Measurements from ENCODE around the gene ZG16.

The ZG16 gene

GRCh38 chr16:29763326-29763725, 14.7 kb upstream of the ZG16 start:
- H3K27ac ChIP-seq (ENCODE audit: low read depth, low read length, poor library complexity, severe bottlenecking), result no peak overlapping the region

GRCh38 chr16:29765167-29766032, 12.7 kb upstream of the ZG16 start:
- H3K9ac ChIP-seq (ENCODE audit: low read length), result no peak overlapping the region
- no peaks in the 10 kb centered on the region for H3K4me1 ChIP-seq (ENCODE audit: insufficient read depth, low read length, severe bottlenecking)
- H3K9me3 ChIP-seq (ENCODE audit: low read length), result no peaks in the 10 kb centered on the region
- no peaks in the 10 kb centered on the region for H3K9me2 ChIP-seq (ENCODE audit: low read depth, low read length)
- H3F3A ChIP-seq (ENCODE audit: insufficient read depth, low read length), result no peaks in the 10 kb centered on the region
- H3K79me2 ChIP-seq (ENCODE audit: insufficient read depth, low read length), result no peaks in the 10 kb centered on the region
- H3K4me2 ChIP-seq (ENCODE audit: low read length), result no peak overlapping the region
- H3K27ac ChIP-seq (ENCODE audit: low read depth, low read length, poor library complexity, severe bottlenecking), result no peak overlapping the region
- no peak overlapping the region for H3K4me3 ChIP-seq (ENCODE audit: low read depth, low read length, poor library complexity, severe bottlenecking)
- no peak overlapping the region for H2AFZ ChIP-seq (ENCODE audit: low read length)
- H4K20me1 ChIP-seq (ENCODE audit: insufficient read depth, low read length), result no peaks in the 10 kb centered on the region
- H3K27me3 ChIP-seq (ENCODE audit: insufficient read depth, low read length), result no peaks in the 10 kb centered on the region
- no peak for TF ChIP-seq CTCF (IDR thresholded peaks at IDR 0.05; ENCODE audit: low read length)
- no peak for TF ChIP-seq EZH2 (IDR thresholded peaks at IDR 0.05; ENCODE audit: borderline replicate concordance, low read length)
- no peaks in the 10 kb centered on the region for H3K36me3 ChIP-seq (ENCODE audit: insufficient read depth, low read length)

More at GRCh38 chr16:29763326-29763725, 14.7 kb upstream of the ZG16 start:
- H3K9ac ChIP-seq (ENCODE audit: low read length), result no peak overlapping the region
- TF ChIP-seq EZH2 (IDR thresholded peaks at IDR 0.05; ENCODE audit: borderline replicate concordance, low read length) (no peak), CTCF (IDR thresholded peaks at IDR 0.05; ENCODE audit: low read length) (no peak)
- H3K36me3 ChIP-seq (ENCODE audit: insufficient read depth, low read length), result no peaks in the 10 kb centered on the region
- no peak overlapping the region for H3K4me2 ChIP-seq (ENCODE audit: low read length)
- no peaks in the 10 kb centered on the region for H3F3A ChIP-seq (ENCODE audit: insufficient read depth, low read length)
- H4K20me1 ChIP-seq (ENCODE audit: insufficient read depth, low read length), result no peaks in the 10 kb centered on the region
- no peaks in the 10 kb centered on the region for H3K9me3 ChIP-seq (ENCODE audit: low read length)
- H3K27me3 ChIP-seq (ENCODE audit: insufficient read depth, low read length), result no peaks in the 10 kb centered on the region
- no peak overlapping the region for H2AFZ ChIP-seq (ENCODE audit: low read length)
- H3K9me2 ChIP-seq (ENCODE audit: low read depth, low read length), result no peaks in the 10 kb centered on the region
- H3K4me1 ChIP-seq (ENCODE audit: insufficient read depth, low read length, severe bottlenecking), result no peaks in the 10 kb centered on the region
- no peak overlapping the region for H3K4me3 ChIP-seq (ENCODE audit: low read depth, low read length, poor library complexity, severe bottlenecking)
- no peaks in the 10 kb centered on the region for H3K79me2 ChIP-seq (ENCODE audit: insufficient read depth, low read length)

GRCh38 chr16:29766571-29766970, 11.5 kb upstream of the ZG16 start:
- no peak overlapping the region for H2AFZ ChIP-seq (ENCODE audit: low read length)
- H3K9me2 ChIP-seq (ENCODE audit: low read depth, low read length), result no peaks in the 10 kb centered on the region
- no peaks in the 10 kb centered on the region for H3F3A ChIP-seq (ENCODE audit: insufficient read depth, low read length)
- H3K36me3 ChIP-seq (ENCODE audit: insufficient read depth, low read length), result no peaks in the 10 kb centered on the region
- no peaks in the 10 kb centered on the region for H3K9me3 ChIP-seq (ENCODE audit: low read length)
- TF ChIP-seq CTCF (IDR thresholded peaks at IDR 0.05; ENCODE audit: low read length) (no peak), EZH2 (IDR thresholded peaks at IDR 0.05; ENCODE audit: borderline replicate concordance, low read length) (no peak)
- H3K4me1 ChIP-seq (ENCODE audit: insufficient read depth, low read length, severe bottlenecking), result no peaks in the 10 kb centered on the region
- H3K4me3 ChIP-seq (ENCODE audit: low read depth, low read length, poor library complexity, severe bottlenecking), result no peak overlapping the region
- no peaks in the 10 kb centered on the region for H4K20me1 ChIP-seq (ENCODE audit: insufficient read depth, low read length)
- no peaks in the 10 kb centered on the region for H3K79me2 ChIP-seq (ENCODE audit: insufficient read depth, low read length)
- H3K27ac ChIP-seq (ENCODE audit: low read depth, low read length, poor library complexity, severe bottlenecking), result no peak overlapping the region
- no peak overlapping the region for H3K9ac ChIP-seq (ENCODE audit: low read length)
- H3K27me3 ChIP-seq (ENCODE audit: insufficient read depth, low read length), result no peaks in the 10 kb centered on the region
- no peak overlapping the region for H3K4me2 ChIP-seq (ENCODE audit: low read length)

All from OCI-LY1 (cell line).